Astrocyte (in vitro differentiated cells and primary cell): Measurements from ENCODE around the gene ELK3. TPM values are rescaled to one million over a fixed set of nuclear protein-coding genes. Genes with fewer than 3 reads are reported as not detected.

Experiments
- DNase-seq: peaks from one replicate; pipeline ENCODE4 v3.0.0-alpha.2; 2010; ENCODE audit warnings: low read depth
- FAIRE-seq: peaks from 2 replicates; lab custom pipeline; 2011; peaks lifted over from hg19 to GRCh38; lab: Jason Lieb, UNC
- H2AFZ ChIP-seq: 2 replicates; pipeline ENCODE4 v1.6.0; 2012; ENCODE audit warnings: low read depth, low read length, inconsistent platforms
- H3K27ac ChIP-seq: 2 replicates; pipeline ENCODE4 v1.5.1; 2011; ENCODE audit warnings: low read depth, low read length, inconsistent platforms
- H3K27me3 ChIP-seq: 2 replicates; pipeline ENCODE4 v1.6.0; 2011; ENCODE audit warnings: low read length, inconsistent platforms; ENCODE audit not compliant: insufficient read depth
- H3K36me3 ChIP-seq: 2 replicates; pipeline ENCODE4 v1.5.1; 2011; ENCODE audit warnings: low read length, inconsistent platforms; ENCODE audit not compliant: insufficient read depth
- H3K4me1 ChIP-seq: 2 replicates; pipeline ENCODE4 v1.5.1; 2011; ENCODE audit warnings: low read length, inconsistent platforms; ENCODE audit not compliant: insufficient read depth
- H3K4me2 ChIP-seq: 2 replicates; pipeline ENCODE4 v1.6.0; 2012; ENCODE audit warnings: low read length, inconsistent platforms
- H3K4me3 ChIP-seq: 2 replicates; pipeline ENCODE4 v1.5.1; 2011; ENCODE audit warnings: low read depth, mild to moderate bottlenecking, low read length, inconsistent platforms; ENCODE audit not compliant: insufficient read depth
- H3K79me2 ChIP-seq: 2 replicates; pipeline ENCODE4 v1.6.0; 2012; ENCODE audit warnings: mild to moderate bottlenecking, low read length, inconsistent platforms; ENCODE audit not compliant: insufficient read depth
- H3K9ac ChIP-seq: 2 replicates; pipeline ENCODE4 v1.6.0; 2012; ENCODE audit warnings: mild to moderate bottlenecking, low read length, inconsistent platforms
- H3K9me3 ChIP-seq: 2 replicates; pipeline ENCODE4 v1.5.1; 2012; ENCODE audit warnings: low read depth, mild to moderate bottlenecking, low read length, inconsistent platforms; ENCODE audit not compliant: insufficient read depth
- H4K20me1 ChIP-seq: 2 replicates; pipeline ENCODE4 v1.6.0; 2012; ENCODE audit warnings: low read length, inconsistent platforms; ENCODE audit not compliant: insufficient read depth
- H3K27ac Mint-ChIP-seq: one replicate; pipeline ENCODE4 v1.8.0; 2021; ENCODE audit warnings: mild to moderate bottlenecking, mixed read lengths; ENCODE audit not compliant: unreplicated experiment
- H3K27me3 Mint-ChIP-seq: one replicate; pipeline ENCODE4 v1.8.0; 2021; ENCODE audit warnings: low read depth, mixed read lengths; ENCODE audit not compliant: unreplicated experiment
- H3K36me3 Mint-ChIP-seq: one replicate; pipeline ENCODE4 v1.8.0; 2021; ENCODE audit warnings: low read depth, mixed read lengths; ENCODE audit not compliant: unreplicated experiment
- H3K4me1 Mint-ChIP-seq: one replicate; pipeline ENCODE4 v1.8.0; 2021; ENCODE audit warnings: low read depth, mixed read lengths; ENCODE audit not compliant: unreplicated experiment
- H3K4me3 Mint-ChIP-seq: one replicate; pipeline ENCODE4 v1.8.0; 2021; ENCODE audit warnings: mild to moderate bottlenecking, moderate library complexity, mixed read lengths; ENCODE audit not compliant: unreplicated experiment
- H3K9me3 Mint-ChIP-seq: one replicate; pipeline ENCODE4 v1.8.0; 2021; ENCODE audit warnings: mild to moderate bottlenecking, mixed read lengths; ENCODE audit not compliant: unreplicated experiment
- EZH2 ChIP-seq: IDR thresholded peaks from 2 replicates; pipeline ENCODE4 v1.6.1; 2012; ENCODE audit warnings: mild to moderate bottlenecking, low read length, inconsistent platforms; ENCODE audit not compliant: insufficient read depth
- total RNA-seq: library from RNA; stranded (reverse); gene quantifications from 2 replicates; pipeline ENCODE4 v1.2.1, GENCODE V29; 2021
- TF ChIP-seq, protein P1 (sequence below): IDR thresholded peaks from 2 replicates; pipeline ENCODE4 v1.5.1; 2011; ENCODE audit warnings: low read depth, mild to moderate bottlenecking, inconsistent platforms, low read length, moderate library complexity; ENCODE audit not compliant: insufficient read depth

The ELK3 gene
- total RNA-seq, 1 donor from 2014 or later, result 62.7 TPM

DNA sequence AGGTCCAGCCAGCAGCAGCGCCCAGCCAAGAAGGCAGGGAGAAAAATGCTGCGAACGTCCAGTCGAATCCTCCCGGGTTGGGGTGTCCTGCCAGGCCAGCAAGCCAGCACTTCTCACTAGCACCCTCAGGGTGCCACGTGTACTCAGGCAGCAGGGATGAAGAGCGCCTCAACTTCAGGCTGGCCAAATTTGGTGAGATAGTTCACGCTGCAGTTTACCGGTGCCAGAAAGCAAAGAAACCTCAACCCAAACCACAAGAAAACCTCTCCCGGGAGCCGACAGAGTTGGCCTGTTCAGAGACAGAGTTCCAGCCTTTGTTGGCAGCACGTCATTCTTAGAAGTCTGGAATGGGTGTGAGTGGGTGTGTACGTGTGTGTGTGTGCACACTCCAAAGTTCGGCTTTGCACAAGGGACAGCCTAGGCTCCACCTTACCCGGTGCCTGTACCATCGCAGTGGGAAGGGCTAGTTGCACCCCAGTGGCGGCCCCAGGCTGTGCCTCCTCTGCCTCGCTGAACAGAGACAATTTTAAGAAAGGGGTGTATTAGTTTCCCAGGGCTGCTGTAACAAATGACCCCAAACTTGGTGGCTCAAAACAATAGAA lies 42.1 kb downstream of the ELK3 start:
- Histone ChIP-seq H4K20me1 (peaks cover 91% of the 10 kb centered on the region), H3K4me3 (no peak overlapping the region), H3K9ac (peak overlapping the region; percentile 64), H3K4me2 (peak overlapping the region; percentile 73), H3K9me3 (no peaks in the 10 kb centered on the region), H2AFZ (no peak overlapping the region), H3K27ac (peak overlapping the region; percentile 80), H3K27me3 (no peaks in the 10 kb centered on the region), H3K36me3 (no peaks in the 10 kb centered on the region), H3K4me1 (peaks cover 63% of the 10 kb centered on the region), H3K79me2 (peaks cover 90% of the 10 kb centered on the region)
- FAIRE-seq, result no peak
- peaks cover 47% of the 10 kb centered on the region for H3K4me1 Mint-ChIP-seq
- peaks cover 17% of the 10 kb centered on the region for H3K36me3 Mint-ChIP-seq
- no peaks in the 10 kb centered on the region for H3K27me3 Mint-ChIP-seq
- DNase-seq, result peak; percentile 90
- H3K4me3 Mint-ChIP-seq, result no peak overlapping the region
- H3K27ac Mint-ChIP-seq, result peak overlapping the region; percentile 98
- H3K9me3 Mint-ChIP-seq, result no peaks in the 10 kb centered on the region
- TF ChIP-seq EZH2, result no peak
- TF ChIP-seq, protein P1, sequence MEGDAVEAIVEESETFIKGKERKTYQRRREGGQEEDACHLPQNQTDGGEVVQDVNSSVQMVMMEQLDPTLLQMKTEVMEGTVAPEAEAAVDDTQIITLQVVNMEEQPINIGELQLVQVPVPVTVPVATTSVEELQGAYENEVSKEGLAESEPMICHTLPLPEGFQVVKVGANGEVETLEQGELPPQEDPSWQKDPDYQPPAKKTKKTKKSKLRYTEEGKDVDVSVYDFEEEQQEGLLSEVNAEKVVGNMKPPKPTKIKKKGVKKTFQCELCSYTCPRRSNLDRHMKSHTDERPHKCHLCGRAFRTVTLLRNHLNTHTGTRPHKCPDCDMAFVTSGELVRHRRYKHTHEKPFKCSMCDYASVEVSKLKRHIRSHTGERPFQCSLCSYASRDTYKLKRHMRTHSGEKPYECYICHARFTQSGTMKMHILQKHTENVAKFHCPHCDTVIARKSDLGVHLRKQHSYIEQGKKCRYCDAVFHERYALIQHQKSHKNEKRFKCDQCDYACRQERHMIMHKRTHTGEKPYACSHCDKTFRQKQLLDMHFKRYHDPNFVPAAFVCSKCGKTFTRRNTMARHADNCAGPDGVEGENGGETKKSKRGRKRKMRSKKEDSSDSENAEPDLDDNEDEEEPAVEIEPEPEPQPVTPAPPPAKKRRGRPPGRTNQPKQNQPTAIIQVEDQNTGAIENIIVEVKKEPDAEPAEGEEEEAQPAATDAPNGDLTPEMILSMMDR, result no peak

DNA sequence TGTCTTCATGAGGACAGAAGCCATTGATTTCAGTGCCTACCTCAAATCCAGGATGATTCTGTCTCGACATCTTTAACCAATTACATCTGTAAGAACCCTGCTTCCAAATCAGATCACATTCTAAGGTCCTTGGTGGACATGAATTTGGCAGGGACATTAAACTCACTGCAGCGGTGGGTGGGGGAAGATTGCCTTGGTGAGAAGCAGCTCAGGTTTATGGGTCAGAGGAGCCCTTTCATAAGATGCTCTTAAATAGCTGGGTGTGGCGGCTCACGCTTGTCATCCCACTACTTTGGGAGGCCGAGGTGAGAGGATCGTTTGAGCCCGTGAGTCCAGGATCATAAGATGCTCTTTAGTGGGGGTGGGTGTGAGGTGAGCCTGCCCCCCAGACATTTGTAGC lies 42.9 kb downstream of the ELK3 start:
- Histone ChIP-seq H4K20me1 (peaks cover 92% of the 10 kb centered on the region), H3K27ac (peak overlapping the region; percentile 80), H3K4me2 (peak overlapping the region; percentile 73), H3K9me3 (no peaks in the 10 kb centered on the region), H3K79me2 (peaks cover 90% of the 10 kb centered on the region), H3K4me3 (peak overlapping the region; percentile 22), H3K36me3 (no peaks in the 10 kb centered on the region), H2AFZ (no peak overlapping the region), H3K27me3 (no peaks in the 10 kb centered on the region), H3K4me1 (peaks cover 64% of the 10 kb centered on the region), H3K9ac (peak overlapping the region; percentile 64)
- FAIRE-seq (no peak), DNase-seq (peak; percentile 47)
- H3K4me3 Mint-ChIP-seq, result peak overlapping the region; percentile 11
- no peaks in the 10 kb centered on the region for H3K9me3 Mint-ChIP-seq
- peaks cover 53% of the 10 kb centered on the region for H3K4me1 Mint-ChIP-seq
- no peaks in the 10 kb centered on the region for H3K27me3 Mint-ChIP-seq
- H3K36me3 Mint-ChIP-seq, result peaks cover 13% of the 10 kb centered on the region
- peak overlapping the region; percentile 98 for H3K27ac Mint-ChIP-seq
- TF ChIP-seq EZH2, result no peak
- TF ChIP-seq, protein P1, result no peak

DNA sequence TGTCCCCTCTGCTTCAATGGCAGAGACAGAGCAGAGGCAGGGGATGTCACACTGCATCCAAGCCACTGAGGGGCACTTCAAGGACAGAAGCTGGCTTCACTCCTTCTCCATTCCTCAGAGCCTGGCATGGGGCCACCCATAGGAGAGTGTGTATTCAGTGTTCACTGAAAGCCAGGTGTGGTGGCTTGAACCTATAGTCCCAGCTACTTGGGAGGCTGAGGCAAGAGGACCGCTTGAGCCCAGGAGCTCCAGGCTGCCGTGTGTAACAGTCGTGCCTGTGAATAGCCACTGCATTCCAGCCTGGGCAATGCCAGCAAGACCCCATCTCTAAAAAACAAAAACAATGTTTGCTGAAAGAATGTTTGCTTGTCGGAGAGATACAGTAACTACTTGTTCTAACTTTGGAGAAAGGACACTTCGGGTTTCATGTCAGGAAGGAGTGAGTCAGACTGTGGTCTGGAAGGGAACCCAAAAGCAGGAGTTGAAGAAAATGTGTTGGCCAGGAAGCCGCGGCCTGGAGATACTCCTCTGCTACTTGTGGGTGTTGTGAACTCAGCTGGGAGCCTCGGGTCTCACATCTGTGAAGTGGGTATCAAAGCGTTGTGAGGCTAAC lies 43.4 kb downstream of the ELK3 start:
- Histone ChIP-seq H3K36me3 (no peaks in the 10 kb centered on the region), H3K4me1 (peaks cover 65% of the 10 kb centered on the region), H3K27me3 (no peaks in the 10 kb centered on the region), H3K4me3 (peak overlapping the region; percentile 22), H3K4me2 (peak overlapping the region; percentile 73), H4K20me1 (peaks cover 96% of the 10 kb centered on the region), H3K27ac (peak overlapping the region; percentile 80), H3K9ac (peak overlapping the region; percentile 64), H3K79me2 (peaks cover 90% of the 10 kb centered on the region), H2AFZ (no peak overlapping the region), H3K9me3 (no peaks in the 10 kb centered on the region)
- H3K27me3 Mint-ChIP-seq, result no peaks in the 10 kb centered on the region
- peak overlapping the region; percentile 15 for H3K4me3 Mint-ChIP-seq
- FAIRE-seq, result peak; percentile 96
- peak; percentile 99 for DNase-seq
- H3K9me3 Mint-ChIP-seq, result no peaks in the 10 kb centered on the region
- TF ChIP-seq EZH2, result no peak
- TF ChIP-seq, protein P1, result no peak
- peaks cover 53% of the 10 kb centered on the region for H3K4me1 Mint-ChIP-seq
- peaks cover 13% of the 10 kb centered on the region for H3K36me3 Mint-ChIP-seq
- peak overlapping the region; percentile 98 for H3K27ac Mint-ChIP-seq
